Thymus (tissue), 11 donors: ENCODE measurements around the gene LY6G6F. TPM values are rescaled to one million over a fixed set of nuclear protein-coding genes. Genes with fewer than 3 reads are reported as not detected.

Experiments used
- DNase-seq, 9 donors: peaks; one replicate each; pipeline ENCODE4 v3.0.0-alpha.2; 2013; ENCODE audit warnings: low spot score in 9 of 9, low read depth in 6 of 9, missing footprints in 1 of 9
- H3K27ac ChIP-seq, 2 donors: one replicate each; pipeline ENCODE4 v1.5.1; 2013; ENCODE audit warnings: control low read depth in 1 of 2, low read depth in 1 of 2, low read length in 1 of 2, mild to moderate bottlenecking in 1 of 2, moderate library complexity in 1 of 2
- H3K27me3 ChIP-seq, 2 donors: one replicate each; pipeline ENCODE4 v1.5.1; 2013; ENCODE audit warnings: low read length in 1 of 2; ENCODE audit not compliant: control insufficient read depth in 2 of 2, insufficient read depth in 1 of 2
- H3K36me3 ChIP-seq, 2 donors: one replicate each; pipeline ENCODE4 v1.5.1; 2013; ENCODE audit warnings: low read length in 1 of 2, mild to moderate bottlenecking in 1 of 2, moderate library complexity in 1 of 2; ENCODE audit not compliant: control insufficient read depth in 2 of 2, insufficient read depth in 2 of 2
- H3K4me1 ChIP-seq, 2 donors: one replicate each; pipeline ENCODE4 v1.5.1; 2013; ENCODE audit warnings: low read length in 2 of 2; ENCODE audit not compliant: control insufficient read depth in 2 of 2, insufficient read depth in 2 of 2
- H3K4me3 ChIP-seq, 2 donors: one replicate each; pipeline ENCODE4 v1.5.1; 2013; ENCODE audit warnings: low read length in 2 of 2, control low read depth in 1 of 2, mild to moderate bottlenecking in 1 of 2
- H3K9me3 ChIP-seq, 2 donors: one replicate each; pipeline ENCODE4 v1.5.1; 2013; ENCODE audit warnings: low read length in 1 of 2, mild to moderate bottlenecking in 1 of 2; ENCODE audit not compliant: control insufficient read depth in 2 of 2, insufficient read depth in 1 of 2
- WGBS: extraction: QIAGEN DNeasy Blood & Tissue Kit; methylation state at CpG from one replicate; pipeline ENCODE4 v1.1.7; 2013; 5-methylcytosine and 5-hydroxymethylcytosine counted together
- polyA plus RNA-seq: library from polyadenylated mRNA; stranded (reverse); fragments of 200-250 nt; gene quantifications from one replicate; pipeline ENCODE4 v1.2.3, GENCODE V29; 2013
- total RNA-seq: library from RNA; stranded (reverse); fragments of 120-200 nt; gene quantifications from one replicate; pipeline ENCODE4 v1.2.4, GENCODE V29; 2013
- donor health status: healthy.

LY6G6F gene
- total and polyA plus RNA-seq, 2 donors = 0.05 TPM; not detected in 1

DNA sequence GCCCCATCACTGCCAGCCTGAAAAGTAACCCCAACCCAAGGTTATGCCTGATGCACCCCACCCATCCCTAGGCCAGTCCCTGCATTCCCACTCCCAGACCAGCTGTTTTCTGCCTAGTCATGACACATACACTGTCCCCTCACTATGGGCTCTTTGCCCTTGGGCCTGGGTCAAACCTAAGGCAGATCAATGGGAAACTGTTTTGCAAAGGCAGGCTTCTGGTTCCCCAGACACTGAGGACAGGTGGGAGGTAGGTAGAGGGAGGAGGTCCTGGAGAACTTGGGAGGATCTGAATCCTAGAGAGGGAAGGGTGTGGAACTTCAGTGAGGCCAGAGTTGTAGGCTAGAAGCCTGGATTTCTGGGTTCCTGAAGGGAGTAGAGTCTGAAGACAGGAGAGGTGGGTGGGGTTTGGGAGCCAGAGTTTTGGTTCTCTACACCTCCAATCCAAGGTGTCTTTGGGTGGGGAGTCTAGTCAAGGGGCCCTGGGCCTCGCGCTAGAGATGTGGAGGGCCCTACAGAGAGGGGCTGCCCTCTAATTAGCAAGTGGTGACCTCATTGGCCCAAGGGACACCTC is 27.7 kb downstream of the LY6G6F start:
- Histone ChIP-seq H3K27ac (peak overlapping the region; percentile 91 to 99), H3K27me3 (no peaks in the 10 kb centered on the region), H3K36me3 (peaks cover 23 to 38% of the 10 kb centered on the region in 2 donors), H3K4me1 (peaks cover 29 to 65% of the 10 kb centered on the region in 2 donors), H3K9me3 (no peaks in the 10 kb centered on the region), H3K4me3 (peak overlapping the region; percentile 61 to 86)
- 35% methylated on average over 2 of the region's 2 CpGs for WGBS
- no peak for DNase-seq

GRCh38 chr6:31734821-31735406 is 28.2 kb downstream of the LY6G6F start:
- Histone ChIP-seq H3K36me3 (peaks cover 23 to 38% of the 10 kb centered on the region in 2 donors), H3K9me3 (no peaks in the 10 kb centered on the region), H3K27ac (peak overlapping the region; percentile 91 to 99), H3K4me1 (peaks cover 32 to 63% of the 10 kb centered on the region in 2 donors), H3K27me3 (no peaks in the 10 kb centered on the region), H3K4me3 (peak overlapping the region; percentile 61 to 86)
- peak in 3 of 9 donors; percentile 24 to 59 (median 35) for DNase-seq
- WGBS = under 1% methylated on average over 18 of the region's 18 CpGs

DNA sequence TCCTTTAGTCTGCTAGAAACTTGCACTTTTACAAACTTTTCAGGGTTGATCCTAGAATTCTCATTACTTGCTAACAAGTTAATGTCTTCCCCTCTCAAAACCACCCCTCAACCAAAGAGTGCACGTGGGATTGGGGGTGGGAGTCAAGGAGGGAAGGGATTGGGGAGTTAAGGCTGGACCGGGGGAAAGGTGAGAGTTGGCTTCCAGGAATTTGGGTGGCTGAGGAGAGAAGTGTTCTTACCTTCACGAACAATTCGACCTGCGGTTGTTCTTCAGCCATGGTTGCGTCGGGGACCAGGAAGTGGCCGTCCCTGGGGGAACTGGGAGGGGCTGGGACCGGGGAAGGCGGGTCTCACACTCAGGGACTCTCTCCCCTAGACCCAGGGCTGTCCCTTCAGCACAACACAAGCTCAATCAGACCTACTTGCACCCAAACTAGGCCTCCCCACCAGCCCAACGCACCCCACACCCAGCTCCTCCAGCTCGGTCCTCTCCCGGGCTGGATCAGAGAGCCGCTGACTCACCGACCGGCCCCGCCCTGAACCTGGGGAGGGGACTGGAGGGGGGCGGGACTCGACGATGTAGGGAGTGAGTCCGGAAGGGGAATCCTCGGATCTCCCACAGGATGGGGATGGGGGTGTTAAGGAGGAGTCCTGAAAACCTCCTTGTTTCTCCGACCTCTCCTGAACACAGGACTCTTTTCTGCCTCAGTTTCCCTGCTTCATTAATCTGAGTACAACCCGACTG is 29.5 kb downstream of the LY6G6F start, which contains the start of gene CLIC1:
Gene CLIC1, minus strand, starts transcription at position 510 of the 747 bp plus-strand sequence. Its CDS starts 230 bp downstream, at position 280.
- under 1% methylated on average over 24 of the region's 24 CpGs for WGBS
- H3K4me3 ChIP-seq = peak within 1 kb of the TSS; percentile 61 to 86
- H3K4me1 ChIP-seq = peaks cover 38 to 69% of the 10 kb centered on the region in 2 donors
- DNase-seq = peak in 3 of 9 donors; percentile 61 to 81 (median 67)
- peaks cover 23 to 30% of the 10 kb centered on the region in 2 donors for H3K36me3 ChIP-seq
- H3K27me3 ChIP-seq = no peaks in the 10 kb centered on the region
- H3K27ac ChIP-seq = peak within 1 kb of the TSS; percentile 91 to 99
- peaks cover 0 to 3% of the 10 kb centered on the region in 2 donors for H3K9me3 ChIP-seq

GRCh38 chr6:31736768-31737314 is 30.2 kb downstream of the LY6G6F start:
- no peak for DNase-seq
- H3K4me1 ChIP-seq = peaks cover 39 to 75% of the 10 kb centered on the region in 2 donors
- no peaks in the 10 kb centered on the region for H3K27me3 ChIP-seq
- H3K9me3 ChIP-seq = peaks cover 0 to 3% of the 10 kb centered on the region in 2 donors
- 15% methylated on average over 10 of the region's 10 CpGs for WGBS
- H3K27ac ChIP-seq = peak overlapping the region; percentile 91 to 99
- H3K36me3 ChIP-seq = peaks cover 17 to 30% of the 10 kb centered on the region in 2 donors
- peak overlapping the region; percentile 61 to 86 for H3K4me3 ChIP-seq

- H3K4me1 ChIP-seq = peaks cover 39 to 75% of the 10 kb centered on the region in 2 donors
- 11% methylated on average over 7 of the region's 7 CpGs for WGBS
- H3K27me3 ChIP-seq = no peaks in the 10 kb centered on the region
- H3K4me3 ChIP-seq = peak overlapping the region; percentile 34 to 82
- H3K9me3 ChIP-seq = peaks cover 0 to 3% of the 10 kb centered on the region in 2 donors
- H3K27ac ChIP-seq = peak overlapping the region; percentile 85 to 99
- peak in 3 of 9 donors; percentile 24 to 60 (median 30) for DNase-seq
- H3K36me3 ChIP-seq = peaks cover 13 to 29% of the 10 kb centered on the region in 2 donors
Observed at GRCh38 chr6:31737315-31737990, 30.8 kb downstream of the LY6G6F start.

DNA sequence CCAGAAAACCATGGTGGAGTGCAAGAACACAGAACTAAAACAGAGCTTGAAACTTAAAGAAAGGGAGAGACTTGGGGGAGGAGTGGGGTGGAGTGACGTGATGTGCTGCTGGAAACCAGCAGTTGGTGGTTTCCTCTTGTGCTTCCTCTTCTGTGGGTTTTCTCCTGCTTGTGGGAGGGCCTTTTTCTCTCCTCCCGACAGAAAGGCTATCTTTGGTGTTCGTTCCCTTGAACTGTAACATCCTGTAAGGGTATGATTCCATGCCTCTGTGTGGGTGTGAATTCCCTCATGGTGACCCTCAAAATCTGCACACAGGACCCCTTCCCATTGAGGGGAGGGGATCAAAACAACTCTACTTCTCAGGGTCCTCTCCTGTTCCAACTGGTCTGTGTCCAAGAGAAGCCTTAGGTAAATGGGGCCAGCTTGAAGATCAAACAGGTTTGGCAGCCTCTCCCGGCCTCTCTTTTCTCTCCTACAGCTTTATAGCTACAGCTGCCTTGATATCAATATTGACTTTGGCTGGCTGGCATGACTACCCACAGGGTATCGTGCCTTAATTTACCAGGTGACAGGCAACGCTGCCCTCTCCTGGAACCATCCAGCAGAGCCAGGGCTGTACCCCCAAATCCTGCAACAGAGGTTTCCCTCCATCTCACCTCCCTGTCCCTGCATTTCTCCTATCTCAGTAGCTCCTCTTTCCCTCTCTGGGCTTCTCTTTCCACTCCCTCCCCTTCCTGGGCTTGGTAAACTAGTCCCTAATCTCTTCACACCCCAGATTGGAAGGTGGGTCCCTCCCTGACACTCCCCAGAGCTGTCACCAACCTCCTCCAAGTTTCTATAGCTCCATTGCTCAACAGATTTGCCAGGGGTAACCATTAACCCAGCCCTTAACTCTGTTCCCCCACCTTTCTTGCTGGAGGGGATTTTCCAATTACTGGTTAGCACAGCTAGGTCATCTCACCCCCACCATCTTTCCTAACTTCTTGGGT is 31.6 kb downstream of the LY6G6F start:
- Histone ChIP-seq H3K27me3 (no peaks in the 10 kb centered on the region), H3K4me3 (peak overlapping the region; percentile 34 to 82), H3K4me1 (peaks cover 39 to 74% of the 10 kb centered on the region in 2 donors), H3K9me3 (peaks cover 0 to 3% of the 10 kb centered on the region in 2 donors), H3K36me3 (peaks cover 10 to 28% of the 10 kb centered on the region in 2 donors), H3K27ac (peak overlapping the region; percentile 85 to 99)
- whole genome bisulfite sequencing = 2% methylated on average over 6 of the region's 6 CpGs
- DNase-seq = peak in 6 of 9 donors; percentile 75 to 93 (median 85)

GRCh38 chr6:31739639-31740396 is 33.2 kb downstream of the LY6G6F start, which contains the start of gene MSH5:
Gene MSH5 (plus strand): TSS chr6:31740005. CDS start chr6:31740467, 462 bp downstream.
- peak within 1 kb of the TSS; percentile 70 to 82 for H3K4me3 ChIP-seq
- no peaks in the 10 kb centered on the region for H3K27me3 ChIP-seq
- peaks cover 0 to 3% of the 10 kb centered on the region in 2 donors for H3K9me3 ChIP-seq
- H3K27ac ChIP-seq = peak within 1 kb of the TSS; percentile 85 to 99
- under 1% methylated on average over 58 of the region's 58 CpGs for WGBS
- H3K36me3 ChIP-seq = peaks cover 5 to 26% of the 10 kb centered on the region in 2 donors
- H3K4me1 ChIP-seq = peaks cover 33 to 60% of the 10 kb centered on the region in 2 donors
- DNase-seq = peak; percentile 92 to 99 (median 97)
